GM06990 (cell line): ENCODE data around the gene IKZF1.

Source experiments
- DNase-seq: peaks from one replicate; pipeline ENCODE4 v3.0.0-alpha.2; 2011; ENCODE audit not compliant: insufficient read length; ENCODE audit errors: extremely low read depth
- H3K27me3 ChIP-seq: replicated peaks from 2 replicates; pipeline ENCODE4 v1.6.0; 2011; ENCODE audit warnings: low read length; ENCODE audit not compliant: control insufficient read depth, insufficient read depth
- H3K36me3 ChIP-seq: 2 replicates; pipeline ENCODE4 v1.5.1; 2011; ENCODE audit warnings: low read length; ENCODE audit not compliant: control insufficient read depth, insufficient read depth
- H3K4me3 ChIP-seq: replicated peaks from 2 replicates; pipeline ENCODE4 v1.5.1; 2011; ENCODE audit warnings: low read depth, mild to moderate bottlenecking, control low read depth, low read length
- CTCF ChIP-seq: IDR thresholded peaks from 2 replicates; pipeline ENCODE4 v1.5.1; 2011; ENCODE audit warnings: low read length, control low read depth, mild to moderate bottlenecking, inconsistent platforms; ENCODE audit not compliant: insufficient read depth, poor library complexity, severe bottlenecking

The IKZF1 gene

GRCh38 chr7:50359995-50360925 lies 55.7 kb downstream of the IKZF1 start:
- no peaks in the 10 kb centered on the region for H3K27me3 ChIP-seq
- H3K36me3 ChIP-seq = peaks cover 29% of the 10 kb centered on the region
- no peak for TF ChIP-seq CTCF
- no peak for DNase-seq
- H3K4me3 ChIP-seq = no peak overlapping the region

GRCh38 chr7:50362142-50362541 lies 57.6 kb downstream of the IKZF1 start:
- Histone ChIP-seq H3K27me3 (no peaks in the 10 kb centered on the region), H3K36me3 (peaks cover 25% of the 10 kb centered on the region), H3K4me3 (no peak overlapping the region)
- DNase-seq = no peak
- TF ChIP-seq CTCF = no peak

GRCh38 chr7:50362712-50363282 lies 58.3 kb downstream of the IKZF1 start:
- Histone ChIP-seq H3K27me3 (no peaks in the 10 kb centered on the region), H3K4me3 (no peak overlapping the region), H3K36me3 (peaks cover 20% of the 10 kb centered on the region)
- TF ChIP-seq CTCF = no peak
- DNase-seq = no peak

GRCh38 chr7:50363327-50364060 lies 59.0 kb downstream of the IKZF1 start:
- TF ChIP-seq CTCF = no peak
- no peak overlapping the region for H3K4me3 ChIP-seq
- peaks cover 20% of the 10 kb centered on the region for H3K36me3 ChIP-seq
- H3K27me3 ChIP-seq = no peaks in the 10 kb centered on the region
- DNase-seq = no peak

GRCh38 chr7:50364645-50365044 lies 60.1 kb downstream of the IKZF1 start:
- Histone ChIP-seq H3K4me3 (no peak overlapping the region), H3K27me3 (no peaks in the 10 kb centered on the region), H3K36me3 (peaks cover 20% of the 10 kb centered on the region)
- no peak for TF ChIP-seq CTCF
- no peak for DNase-seq
